ENCODE data around the gene GATA6.

The GATA6 gene

DNA sequence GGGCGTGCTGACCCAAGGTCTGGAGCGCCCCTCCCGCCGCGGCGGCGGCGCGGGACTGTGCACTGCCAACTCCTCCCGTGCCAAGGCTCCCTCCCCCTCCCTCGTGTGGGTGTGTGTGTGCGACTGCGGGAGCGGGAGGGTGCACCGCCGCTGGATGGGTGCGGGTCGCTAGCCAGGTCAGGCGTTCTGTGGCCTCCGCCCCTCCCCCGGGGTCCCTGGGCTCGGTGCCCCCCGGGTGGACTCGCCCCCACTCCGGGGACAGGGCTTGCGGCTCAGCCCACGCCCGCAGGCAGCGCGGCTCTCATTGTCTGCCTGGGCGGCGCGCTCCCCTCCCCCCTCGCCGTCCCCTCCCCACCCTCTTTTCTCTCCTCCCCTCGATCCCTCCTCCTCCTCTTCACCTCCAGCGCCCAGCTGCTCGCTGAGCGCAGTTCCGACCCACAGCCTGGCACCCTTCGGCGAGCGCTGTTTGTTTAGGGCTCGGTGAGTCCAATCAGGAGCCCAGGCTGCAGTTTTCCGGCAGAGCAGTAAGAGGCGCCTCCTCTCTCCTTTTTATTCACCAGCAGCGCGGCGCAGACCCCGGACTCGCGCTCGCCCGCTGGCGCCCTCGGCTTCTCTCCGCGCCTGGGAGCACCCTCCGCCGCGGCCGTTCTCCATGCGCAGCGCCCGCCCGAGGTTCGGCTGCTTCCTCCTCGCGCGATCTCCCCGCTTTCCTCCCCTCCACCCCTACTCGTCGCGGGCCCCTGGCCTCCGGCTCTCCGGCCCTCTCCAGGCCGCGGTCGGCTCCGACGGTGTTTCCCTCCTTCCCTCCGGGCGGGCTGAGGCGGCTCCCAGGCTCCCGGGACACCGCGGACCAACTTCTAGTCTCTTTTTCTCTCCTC lies at the start of gene GATA6:
Gene GATA6, plus strand, starts transcription at position 579 of the 878 bp plus-strand sequence. CDS start 1,556 bp downstream, outside the sequence.
- peak; percentile 41 for DNase-seq

DNA sequence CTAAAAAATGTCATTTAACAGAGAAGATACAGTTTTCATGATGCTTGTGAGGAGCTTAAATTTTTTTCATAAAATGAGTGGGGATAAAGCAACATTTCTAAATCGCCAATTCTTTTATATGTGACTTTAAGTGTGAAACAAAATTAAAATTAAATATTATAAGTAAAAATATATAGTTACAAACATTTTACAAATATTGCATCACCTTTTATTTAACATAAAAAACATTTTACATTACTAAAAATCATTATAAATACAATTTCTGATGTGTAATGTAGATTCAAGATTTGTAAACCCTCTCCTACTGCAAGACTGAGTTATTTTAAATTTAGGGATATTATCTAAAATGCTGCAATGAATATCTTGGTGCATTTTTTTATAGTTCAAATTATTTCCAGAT lies 44.4 kb upstream of the GATA6 start:
- DNase-seq, result no peak

- no peak for DNase-seq
Observed at GRCh38 chr18:22128954-22129353, 40.4 kb upstream of the GATA6 start.

- no peak for DNase-seq
Observed at GRCh38 chr18:22129778-22130177, 39.6 kb upstream of the GATA6 start.

GRCh38 chr18:22132258-22132657 lies 37.1 kb upstream of the GATA6 start:
- no peak for DNase-seq

DNA sequence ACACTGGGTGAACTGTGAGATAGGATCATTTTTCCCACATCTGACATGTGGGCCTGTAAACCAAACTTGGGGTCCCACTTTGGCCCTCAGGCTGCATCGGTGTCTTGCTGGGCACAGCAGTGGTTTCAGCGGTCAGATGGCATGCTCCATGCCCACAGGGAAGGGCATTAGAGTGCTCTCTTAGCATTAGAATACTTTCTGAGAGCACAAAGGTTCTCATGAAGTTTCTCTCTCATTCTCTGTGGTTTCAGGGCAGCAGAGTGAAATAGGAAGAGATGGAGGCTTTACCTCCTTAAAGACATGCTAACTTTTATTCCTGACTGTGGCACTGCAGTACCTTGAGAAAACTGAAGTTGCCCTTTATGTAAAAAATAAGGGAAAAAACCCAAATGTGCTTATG lies 36.6 kb upstream of the GATA6 start:
- DNase-seq, result no peak

GRCh38 chr18:22136395-22136794 lies 33.0 kb upstream of the GATA6 start:
- DNase-seq, result no peak

GRCh38 chr18:22141211-22141610 lies 28.2 kb upstream of the GATA6 start:
- DNase-seq, result no peak

DNA sequence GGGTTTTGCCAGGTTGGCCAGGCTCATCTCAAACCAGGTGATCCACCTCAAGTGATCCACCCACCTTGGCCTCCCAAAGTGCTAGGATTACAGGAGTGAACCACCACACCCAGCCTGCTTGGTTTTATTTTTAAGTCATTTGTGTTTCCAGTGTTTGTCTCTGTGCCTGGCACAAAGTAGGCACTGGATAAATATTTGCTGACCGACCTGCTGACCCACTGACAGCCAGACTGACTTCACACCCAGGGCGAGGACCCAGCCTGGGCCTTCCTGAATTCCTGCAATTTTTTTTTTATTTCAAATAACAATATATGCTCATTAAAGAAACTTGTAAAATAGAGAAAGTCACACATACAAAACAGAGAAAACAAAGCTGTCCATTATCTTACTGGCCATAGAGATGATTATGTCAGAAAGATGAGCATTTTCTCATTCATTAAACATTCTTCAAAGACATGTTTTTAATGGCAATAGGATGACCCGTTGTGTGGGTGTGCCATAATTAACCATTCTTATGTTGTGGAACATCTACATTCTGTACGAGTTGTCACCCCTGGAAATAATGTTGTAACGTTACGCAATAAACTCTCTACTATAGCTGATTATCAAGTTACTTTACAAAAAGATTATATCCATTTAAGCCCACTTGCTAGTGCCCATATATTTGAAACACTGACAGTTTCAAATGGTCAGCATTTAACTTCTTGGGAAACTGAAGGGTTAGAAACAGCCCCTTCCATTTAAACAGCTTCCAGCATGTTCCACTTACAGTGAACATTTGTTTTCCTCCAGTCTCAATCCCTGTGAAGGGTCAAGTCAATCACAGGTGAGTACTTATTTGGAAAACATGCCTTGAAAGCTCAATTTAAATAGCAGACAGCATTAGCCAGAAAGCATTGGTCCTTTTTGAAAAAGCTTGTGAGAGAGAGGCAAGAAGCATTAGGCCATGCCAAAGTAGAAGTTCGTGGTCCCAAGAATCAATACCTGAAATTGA lies 25.7 kb upstream of the GATA6 start:
- DNase-seq, result no peak

DNA sequence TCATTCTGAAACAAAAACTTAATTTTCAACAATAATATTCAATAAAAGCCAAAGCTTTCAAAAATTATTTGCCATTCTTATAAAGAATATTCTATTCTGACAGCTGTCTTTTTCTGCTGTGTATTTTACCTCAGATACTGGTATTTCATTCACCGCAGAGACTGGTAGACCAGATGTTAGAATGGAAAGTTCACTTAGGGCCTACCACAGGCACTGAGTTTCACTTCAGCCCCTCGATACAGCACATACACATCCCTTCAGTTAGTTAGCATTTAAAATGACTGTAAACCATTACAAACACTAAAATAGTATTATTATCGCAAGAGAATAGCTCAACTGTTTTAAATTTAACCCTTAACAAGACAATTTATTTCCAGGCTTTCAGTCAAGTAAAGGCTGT lies 24.2 kb upstream of the GATA6 start:
- no peak for DNase-seq

DNA sequence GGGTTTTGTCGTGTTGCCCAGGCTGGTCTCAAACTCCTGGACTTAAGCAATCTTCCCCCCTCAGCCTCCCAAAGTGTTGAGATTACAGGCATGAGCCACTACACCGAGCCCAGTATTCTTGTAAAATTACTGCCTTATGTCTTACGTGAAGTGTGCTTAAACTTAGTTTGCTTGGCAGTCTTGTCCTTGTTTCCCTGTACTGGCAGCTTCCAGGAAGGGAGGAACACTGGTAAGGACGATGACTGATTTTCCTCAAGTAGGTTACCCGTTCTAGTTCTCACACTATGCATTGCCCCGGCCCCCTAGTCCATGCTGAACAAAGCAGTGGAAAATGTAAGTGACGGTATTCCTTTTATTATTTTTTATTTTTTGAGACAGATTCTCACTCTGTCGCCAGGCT lies 19.7 kb upstream of the GATA6 start:
- no peak for DNase-seq

- no peak for DNase-seq
Observed at GRCh38 chr18:22152093-22152492, 17.3 kb upstream of the GATA6 start.

DNA sequence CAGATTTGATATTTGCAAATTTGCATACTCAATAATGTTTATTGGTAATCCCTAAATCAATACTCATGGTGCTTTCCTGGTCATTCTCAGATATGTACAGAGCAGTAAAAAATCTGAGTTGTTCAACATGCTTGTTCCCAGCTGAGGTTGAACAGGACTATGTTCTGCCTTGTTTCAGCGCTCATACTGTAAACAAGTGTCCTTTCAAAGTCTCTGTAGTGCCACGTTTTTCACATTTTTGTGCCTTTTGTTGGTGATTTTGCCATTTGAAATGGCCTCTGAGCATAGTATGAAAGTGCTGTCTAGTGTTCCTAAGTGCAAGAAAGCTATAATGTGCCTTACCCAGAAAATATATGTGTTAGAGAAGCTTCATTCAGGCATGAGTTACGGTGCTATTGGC lies 16.0 kb upstream of the GATA6 start:
- no peak for DNase-seq

DNA sequence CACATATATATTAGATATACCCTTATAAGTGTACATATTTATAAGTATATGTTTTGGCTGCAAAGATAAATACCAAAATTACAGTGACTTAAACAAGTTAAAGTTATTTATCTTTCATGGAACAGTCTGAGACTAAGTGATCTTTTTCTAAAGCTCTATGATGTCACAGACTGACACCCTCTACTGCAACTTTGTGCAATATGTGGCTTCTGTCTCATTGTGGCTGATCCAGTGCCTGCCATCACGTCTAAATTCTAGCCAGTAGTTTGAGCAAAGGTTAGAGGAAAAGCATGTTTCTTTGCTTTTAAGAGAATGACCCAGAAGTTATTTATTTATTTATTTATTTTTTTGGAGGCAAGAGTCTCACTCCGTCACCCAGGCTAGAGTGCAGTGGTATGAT lies 13.8 kb upstream of the GATA6 start:
- DNase-seq, result no peak

DNA sequence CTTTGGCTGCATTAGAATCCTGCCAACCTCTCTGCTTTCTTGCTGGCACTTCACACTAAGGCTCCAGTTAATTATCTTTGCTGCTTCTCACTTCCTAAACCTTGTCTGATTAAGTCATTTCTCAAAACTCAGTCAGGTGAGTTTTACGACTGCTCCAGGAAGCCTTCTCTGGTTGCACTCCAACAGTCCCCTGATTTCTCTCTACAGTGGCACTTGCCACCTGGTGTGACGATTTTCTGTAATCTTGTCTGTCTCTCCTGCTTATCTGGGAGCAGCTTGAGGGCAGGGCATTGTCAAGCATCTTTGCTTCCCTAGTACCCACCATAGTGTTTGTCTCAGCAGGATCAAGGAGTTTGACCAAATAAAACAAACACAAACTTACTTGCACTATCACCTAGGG lies 10.4 kb upstream of the GATA6 start:
- no peak for DNase-seq

DNA sequence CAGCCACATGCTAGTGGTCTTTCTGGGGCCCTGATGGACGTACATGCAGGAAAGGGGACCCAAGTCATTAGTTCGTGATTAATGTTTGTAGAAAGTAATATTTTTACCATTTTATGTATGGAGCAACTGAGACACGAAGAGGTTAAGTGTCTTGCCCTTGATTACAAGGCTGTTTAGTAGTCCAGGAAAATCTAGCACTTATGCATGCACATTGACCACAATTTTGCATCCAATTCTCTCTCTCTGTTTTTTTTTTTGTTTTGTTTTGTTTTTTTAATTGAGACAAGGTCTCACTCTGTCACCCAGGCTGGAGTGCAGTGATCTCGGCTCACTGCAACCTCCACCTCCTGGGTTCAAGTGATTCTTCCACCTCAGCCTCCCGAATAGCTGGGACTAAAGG lies 8.3 kb upstream of the GATA6 start:
- no peak for DNase-seq

DNA sequence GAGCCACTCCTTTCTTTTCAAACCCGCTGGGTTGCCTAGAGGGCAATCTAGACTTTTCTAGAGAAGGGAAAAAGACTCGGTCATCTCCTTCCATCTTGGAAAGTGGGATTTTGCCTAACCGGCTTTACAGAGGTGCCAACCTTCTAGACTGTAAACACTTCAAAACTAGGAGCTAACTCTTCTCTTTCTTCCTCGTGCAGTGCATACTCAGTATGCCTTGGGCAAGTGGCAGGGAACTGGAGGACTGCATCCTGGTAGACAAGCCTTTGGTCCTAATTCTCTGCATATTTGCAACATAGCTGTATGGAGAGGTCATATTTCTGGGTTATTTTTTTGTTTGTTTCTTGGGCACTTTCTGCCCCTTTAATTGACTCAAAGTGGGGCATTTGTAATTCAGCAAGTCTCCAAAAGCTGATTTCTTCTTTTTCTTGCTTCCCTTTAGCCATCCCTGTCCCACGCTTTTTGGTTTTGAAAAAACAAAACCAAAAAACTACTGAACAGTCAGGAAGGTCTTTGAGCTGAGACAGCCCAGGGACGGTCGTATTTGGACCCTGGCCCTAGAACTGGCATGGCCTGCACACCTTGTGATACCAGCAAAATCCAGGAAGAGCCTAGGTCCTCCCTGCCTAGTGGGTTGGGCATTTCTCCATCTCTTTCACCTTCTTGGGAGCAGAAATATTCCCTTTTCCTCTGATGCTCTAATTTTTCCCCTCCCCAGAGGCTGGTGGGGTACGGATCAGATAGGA lies 5.8 kb upstream of the GATA6 start:
- no peak for DNase-seq

DNA sequence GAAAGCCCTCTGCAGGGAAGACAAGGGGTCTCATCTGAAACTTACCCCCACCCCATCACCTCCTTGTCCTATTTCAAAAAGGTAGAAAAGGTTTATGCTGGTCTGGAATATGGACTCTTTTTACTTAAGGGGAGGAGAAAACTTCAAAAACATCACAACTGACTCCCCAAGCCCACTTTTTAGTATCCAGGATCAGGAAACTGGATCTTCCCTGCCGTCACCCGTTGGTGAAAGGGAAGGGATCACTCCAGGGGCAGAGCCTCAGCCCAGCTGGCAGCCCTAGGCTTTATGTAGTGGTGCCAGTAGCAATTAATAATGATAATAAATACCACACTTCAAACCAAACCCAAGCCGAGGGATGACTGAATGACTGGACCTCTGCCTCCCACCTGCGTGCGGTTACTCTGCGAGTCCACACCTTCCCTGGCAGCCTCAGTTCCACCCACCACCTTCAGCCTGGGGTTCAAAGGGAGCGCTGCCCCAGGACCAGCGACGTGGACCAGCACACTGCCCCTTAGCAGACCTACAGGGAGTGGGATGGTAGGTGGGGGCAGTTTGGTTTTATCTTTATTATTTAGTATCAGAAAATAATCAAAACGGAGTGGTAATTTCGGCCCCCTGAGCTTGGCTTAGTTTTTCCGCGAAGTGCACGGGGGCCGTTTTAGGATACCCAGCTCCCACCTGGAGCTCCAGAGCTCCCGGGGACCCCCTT lies 4.9 kb upstream of the GATA6 start:
- no peak for DNase-seq

DNA sequence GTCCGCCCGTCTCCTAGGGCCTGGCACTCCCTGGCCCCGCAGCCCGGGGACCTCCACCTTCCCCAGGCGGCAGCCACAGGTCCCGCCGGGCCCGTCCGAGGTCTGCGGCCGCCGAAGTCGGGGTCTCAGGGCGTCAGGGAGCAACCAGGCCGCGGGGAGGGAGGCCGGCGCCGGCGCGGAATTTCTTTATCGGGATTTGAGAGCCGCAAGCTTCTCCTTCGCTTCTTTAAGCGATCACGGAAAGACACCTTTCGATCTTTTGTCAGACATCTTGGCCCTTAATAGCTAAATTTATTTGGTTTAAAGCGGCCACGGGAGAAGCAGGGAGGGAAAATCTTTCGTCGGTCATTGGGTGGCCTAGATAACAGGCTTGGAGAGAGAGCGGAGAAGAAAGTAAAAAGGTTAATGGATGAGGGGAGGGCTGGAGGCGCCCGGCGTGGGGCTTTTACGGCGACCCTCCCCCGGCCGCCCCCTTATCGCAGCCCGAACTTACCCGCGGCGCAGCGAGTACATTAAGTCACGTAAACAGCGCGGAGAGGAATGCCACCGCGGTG lies 4.3 kb upstream of the GATA6 start:
- no peak for DNase-seq

DNA sequence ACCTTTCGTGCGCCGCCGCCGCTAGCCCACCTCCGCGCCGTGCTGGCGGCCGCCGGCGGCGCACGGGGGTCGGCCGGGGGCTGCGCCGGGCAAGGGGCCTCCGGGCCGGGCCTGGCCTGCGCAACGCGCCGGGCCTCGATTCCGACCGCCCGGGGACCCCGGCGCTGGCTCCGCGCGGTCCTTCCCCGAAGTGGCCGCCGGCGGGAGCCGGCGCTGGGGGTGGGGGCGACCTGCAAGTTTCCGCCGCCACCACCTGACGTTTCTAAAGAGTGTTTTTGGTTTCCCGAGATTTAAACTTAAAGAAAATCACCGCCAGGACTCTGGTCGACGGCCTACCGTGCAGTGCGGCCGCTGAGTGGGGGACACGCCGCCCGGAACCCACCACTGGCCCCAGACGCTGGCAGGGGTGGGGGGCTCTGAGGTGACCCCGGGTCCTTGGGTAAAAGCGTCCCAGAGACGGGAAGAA lies 3.8 kb upstream of the GATA6 start:
- DNase-seq, result no peak

GRCh38 chr18:22166069-22166950 lies 3.1 kb upstream of the GATA6 start:
- no peak for DNase-seq
